IMR-90 (cell line): ENCODE measurements around the gene GLYAT. TPM values are rescaled to one million over a fixed set of nuclear protein-coding genes. Genes with fewer than 3 reads are reported as not detected.

Experiments
- ATAC-seq: fragments of 200-7000 bp; cut with Tn5 transposase; 2 replicates; pipeline ENCODE4 v1.9.1; 2020; ENCODE audit warnings: low read depth, mild to moderate bottlenecking, moderate library complexity
- BruUV-seq: library from RNA; stranded (reverse); fragments of 400-500 nt; replicated peaks from 2 replicates; lab custom pipeline; 2021; lab: Mats Ljungman, UMichigan
- CTCF ChIA-PET: fragments of 300-600 bp; formaldehyde crosslinking; extraction: SDS; loops from one replicate; lab custom pipeline; 2021; ENCODE audit warnings: antibody characterized with exemption; lab: Yijun Ruan, JAX
- POLR2A ChIA-PET: fragments of 300-600 bp; sonication (Branson Sonifier 250); formaldehyde crosslinking; loops from one replicate; lab custom pipeline; 2022; ENCODE audit warnings: antibody characterized with exemption; ENCODE audit not compliant: unreplicated experiment; lab: Charles Lee
- DNase-seq: peaks from one replicate; pipeline ENCODE4 v3.0.0; 2013
- H2AFZ ChIP-seq: replicated peaks from 2 replicates; pipeline ENCODE3; 2013; ENCODE audit warnings: low read length, mild to moderate bottlenecking; ENCODE audit not compliant: poor library complexity
- H2AK5ac ChIP-seq: 2 replicates; pipeline ENCODE4 v1.6.1; 2013; ENCODE audit warnings: low read depth, low read length, inconsistent platforms
- H2AK9ac ChIP-seq: replicated peaks from 2 replicates; pipeline ENCODE3; 2013; ENCODE audit warnings: mild to moderate bottlenecking, low read depth, low read length, moderate library complexity; ENCODE audit not compliant: poor library complexity
- H2BK120ac ChIP-seq: 2 replicates; pipeline ENCODE4 v1.6.1; 2013; ENCODE audit warnings: low read depth, low read length, inconsistent platforms
- H2BK15ac ChIP-seq: 3 replicates; pipeline ENCODE4 v1.6.1; 2013; ENCODE audit warnings: low read depth, low read length, inconsistent platforms
- H2BK20ac ChIP-seq: 2 replicates; pipeline ENCODE4 v1.6.1; 2013; ENCODE audit warnings: low read depth, mild to moderate bottlenecking, inconsistent platforms, low read length, moderate library complexity
- H2BK5ac ChIP-seq: 2 replicates; pipeline ENCODE4 v1.6.1; 2013; ENCODE audit warnings: mild to moderate bottlenecking, low read depth, low read length, inconsistent platforms; ENCODE audit not compliant: poor library complexity, severe bottlenecking
- H3K14ac ChIP-seq: replicated peaks from 2 replicates; pipeline ENCODE4 v1.6.1; 2013; ENCODE audit warnings: low read depth, low read length, inconsistent platforms
- H3K18ac ChIP-seq: 2 replicates; pipeline ENCODE4 v1.6.1; 2013; ENCODE audit warnings: low read depth, low read length, control low read depth
- H3K23ac ChIP-seq: 2 replicates; pipeline ENCODE4 v1.6.1; 2013; ENCODE audit warnings: low read depth, low read length, inconsistent platforms
- H3K27ac ChIP-seq: 2 replicates; pipeline ENCODE4 v1.5.1; 2013; ENCODE audit warnings: mild to moderate bottlenecking, control low read depth, low read length; ENCODE audit not compliant: insufficient read depth
- H3K27me3 ChIP-seq: 2 replicates; pipeline ENCODE4 v1.6.1; 2013; ENCODE audit warnings: low read length; ENCODE audit not compliant: control insufficient read depth, insufficient read depth
- H3K36me3 ChIP-seq: 2 replicates; pipeline ENCODE4 v1.6.1; 2013; ENCODE audit warnings: low read length, mixed read lengths; ENCODE audit not compliant: control insufficient read depth, insufficient read depth
- H3K4ac ChIP-seq: 2 replicates; pipeline ENCODE4 v1.6.1; 2013; ENCODE audit warnings: low read depth, low read length, inconsistent platforms
- H3K4me1 ChIP-seq: 2 replicates; pipeline ENCODE4 v1.6.1; 2013; ENCODE audit warnings: low read length, mixed read lengths; ENCODE audit not compliant: control insufficient read depth, insufficient read depth
- H3K4me2 ChIP-seq: 2 replicates; pipeline ENCODE4 v1.6.1; 2013; ENCODE audit warnings: low read depth, mild to moderate bottlenecking, control low read depth, low read length, moderate library complexity
- H3K4me3 ChIP-seq: 2 replicates; pipeline ENCODE4 v1.5.1; 2013; ENCODE audit warnings: low read depth, mild to moderate bottlenecking, control low read depth, low read length, moderate library complexity; ENCODE audit not compliant: insufficient read depth
- H3K56ac ChIP-seq: 2 replicates; pipeline ENCODE4 v1.6.1; 2013; ENCODE audit warnings: low read length, inconsistent platforms; ENCODE audit not compliant: insufficient read depth; ENCODE audit errors: extremely low read depth
- H3K79me1 ChIP-seq, 2 experiments: 2 replicates each; pipeline ENCODE4 v1.6.1; 2013; ENCODE audit warnings: low read length in 2 of 2, inconsistent platforms in 1 of 2, low read depth in 1 of 2
- H3K9ac ChIP-seq: 2 replicates; pipeline ENCODE4 v1.6.1; 2013; ENCODE audit warnings: low read depth, low read length, control low read depth
- H3K9me1 ChIP-seq: 2 replicates; pipeline ENCODE4 v1.6.1; 2013; ENCODE audit warnings: low read length, inconsistent platforms; ENCODE audit not compliant: insufficient read depth
- H3K9me3 ChIP-seq: 2 replicates; pipeline ENCODE4 v1.6.1; 2013; ENCODE audit warnings: low read length; ENCODE audit not compliant: control insufficient read depth, insufficient read depth
- H4K20me1 ChIP-seq: 2 replicates; pipeline ENCODE4 v1.6.1; 2013; ENCODE audit warnings: low read length, inconsistent platforms; ENCODE audit not compliant: insufficient read depth
- H4K5ac ChIP-seq: 2 replicates; pipeline ENCODE4 v1.6.1; 2013; ENCODE audit warnings: mild to moderate bottlenecking, low read depth, low read length, control low read depth
- H4K8ac ChIP-seq, 2 experiments: 2 replicates each; pipeline ENCODE4 v1.6.1; 2013; ENCODE audit warnings: low read depth in 2 of 2, low read length in 2 of 2, control low read depth in 1 of 2, inconsistent platforms in 1 of 2
- H4K91ac ChIP-seq: 2 replicates; pipeline ENCODE4 v1.6.1; 2013; ENCODE audit warnings: low read depth, low read length, inconsistent platforms; ENCODE audit not compliant: insufficient read depth
- BHLHE40 ChIP-seq: fragments of 150-350 bp; IDR thresholded peaks from 2 replicates; pipeline ENCODE4 v1.6.1; 2016; ENCODE audit warnings: mild to moderate bottlenecking, low read depth, low read length
- CEBPB ChIP-seq: IDR thresholded peaks from 2 replicates; pipeline ENCODE4 v1.6.1; 2012; ENCODE audit warnings: low read depth, low read length, improper control_type of control experiment
- CHD1 ChIP-seq: IDR thresholded peaks from 2 replicates; pipeline ENCODE4 v1.6.1; 2012; ENCODE audit warnings: low read depth, low read length, improper control_type of control experiment
- FOS ChIP-seq: fragments of 150-350 bp; IDR thresholded peaks from 2 replicates; pipeline ENCODE4 v1.6.1; 2016; ENCODE audit warnings: low read depth, low read length
- MAFK ChIP-seq: IDR thresholded peaks from 2 replicates; pipeline ENCODE4 v1.6.1; 2012; ENCODE audit warnings: low read depth, low read length, improper control_type of control experiment
- MAZ ChIP-seq: IDR thresholded peaks from 2 replicates; pipeline ENCODE4 v1.6.1; 2012; ENCODE audit warnings: low read depth, mild to moderate bottlenecking, low read length, improper control_type of control experiment, moderate library complexity, borderline replicate concordance
- MXI1 ChIP-seq: IDR thresholded peaks from 2 replicates; pipeline ENCODE4 v1.6.1; 2012; ENCODE audit warnings: low read depth, mild to moderate bottlenecking, low read length, moderate library complexity, borderline replicate concordance
- NFE2L2 ChIP-seq: fragments of 150-350 bp; IDR thresholded peaks from 2 replicates; pipeline ENCODE4 v1.6.1; 2016; ENCODE audit warnings: low read depth, mild to moderate bottlenecking, low read length
- POLR2A ChIP-seq: IDR thresholded peaks from 2 replicates; pipeline ENCODE4 v1.6.1; 2012; ENCODE audit warnings: mild to moderate bottlenecking, low read depth, low read length
- RAD21 ChIP-seq: IDR thresholded peaks from 2 replicates; pipeline ENCODE4 v1.6.1; 2012; ENCODE audit warnings: low read length, improper control_type of control experiment
- RCOR1 ChIP-seq: IDR thresholded peaks from 2 replicates; pipeline ENCODE4 v1.6.1; 2012; ENCODE audit warnings: mild to moderate bottlenecking, low read length, improper control_type of control experiment; ENCODE audit not compliant: insufficient replicate concordance
- RFX5 ChIP-seq: IDR thresholded peaks from 2 replicates; pipeline ENCODE4 v1.8.0; 2012; ENCODE audit warnings: low read depth, mild to moderate bottlenecking, low read length, moderate library complexity
- SMC3 ChIP-seq: fragments of 150-350 bp; IDR thresholded peaks from 2 replicates; pipeline ENCODE4 v1.6.1; 2016; ENCODE audit warnings: low read depth, mild to moderate bottlenecking, antibody characterized with exemption, low read length, moderate library complexity
- USF2 ChIP-seq: fragments of 150-350 bp; IDR thresholded peaks from 2 replicates; pipeline ENCODE4 v1.6.1; 2017; ENCODE audit warnings: mild to moderate bottlenecking, antibody characterized with exemption, low read length, low read depth
- WGBS, 2 experiments: methylation state at CpG; one replicate each; pipeline versions ENCODE4 v1.1.5 to v1.1.7; 2013; ENCODE audit warnings: missing lambda C conversion rate in 2 of 2; ENCODE audit not compliant: insufficient read length in 1 of 2; ENCODE audit errors: extremely low coverage in 2 of 2; 5-methylcytosine and 5-hydroxymethylcytosine counted together
- dilution Hi-C: fragments of 300-500 bp; cut with HindIII; formaldehyde crosslinking; loops from one replicate; pipeline ENCODE4 v1.14.3; 2018; ENCODE audit warnings: low sequenced_read_pairs; ENCODE audit not compliant: unreplicated experiment
- in situ Hi-C: fragments of 300-500 bp; cut with MboI; formaldehyde crosslinking; loops from 3 replicates; pipeline ENCODE4 v1.14.3; 2019; ENCODE audit warnings: low sequenced_read_pairs, inconsistent platforms, mixed read lengths
- intact Hi-C: fragments of 100-400 bp; cut with micrococcal nuclease; formaldehyde crosslinking; loops from 2 replicates; pipeline ENCODE4 v1.10.0; 2022
- polyA plus RNA-seq, 3 experiments: library from polyadenylated mRNA; depleted of rRNA; stranded (reverse); fragments of >200 nt; gene quantifications; 2 replicates each; pipeline ENCODE4 v1.2.3, GENCODE V29; 2012; ENCODE audit warnings: low replicate concordance in 1 of 3
- total RNA-seq: library from RNA; depleted of rRNA; stranded (reverse); fragments of >200 nt; gene quantifications from 2 replicates; pipeline ENCODE4 v1.2.3, GENCODE V29; 2012
- TF ChIP-seq, protein P1 (sequence below): conservative IDR thresholded peaks from 2 replicates; pipeline ENCODE4 v1.5.1; 2012; ENCODE audit warnings: mild to moderate bottlenecking, low read depth, low read length, improper control_type of control experiment
- TF ChIP-seq, protein P2 (sequence below): fragments of 150-350 bp; IDR thresholded peaks from 2 replicates; pipeline ENCODE4 v1.6.1; 2016; ENCODE audit warnings: low read depth, mild to moderate bottlenecking, low read length, moderate library complexity, borderline replicate concordance

Gene GLYAT
- total and polyA plus RNA-seq, 2 of the 4 experiments (the other 2 are of a cell fraction): not detected

GRCh38 chr11:58674609-58675008, 57.1 kb downstream of the GLYAT start:
- H3K9ac ChIP-seq: no peak overlapping the region
- no peak overlapping the region for H2AK5ac ChIP-seq
- no peak overlapping the region for H2BK20ac ChIP-seq
- H4K91ac ChIP-seq: no peak overlapping the region
- no peaks in the 10 kb centered on the region for H4K20me1 ChIP-seq
- no peak overlapping the region for H3K4me3 ChIP-seq
- H3K36me3 ChIP-seq: no peaks in the 10 kb centered on the region
- no peak overlapping the region for H3K27ac ChIP-seq
- no peak overlapping the region for H3K4ac ChIP-seq
- dilution Hi-C loops (no loop called here), intact Hi-C loops (loop anchor here (1.0 to 5.0 kb wide), 3 partner anchors 97 to 483 kb away; no protein-coding TSS in a partner anchor), in situ Hi-C loops (loop anchor here (5.0 kb wide), 1 partner anchor 102 kb away; no protein-coding TSS in a partner anchor)
- ChIA-PET CTCF (no interaction called here), POLR2A (no interaction called here)
- no peak overlapping the region for H3K56ac ChIP-seq
- no peak overlapping the region for H4K5ac ChIP-seq
- no TSS peak for BruUV-seq
- no peak overlapping the region for H3K18ac ChIP-seq
- no peak overlapping the region for H2BK120ac ChIP-seq
- no peaks in the 10 kb centered on the region for H3K9me1 ChIP-seq
- TF ChIP-seq MXI1 (no peak), MAZ (no peak), CEBPB (no peak), FOS (no peak), POLR2A (no peak), MAFK (no peak), CHD1 (no peak), RAD21 (no peak), USF2 (no peak), NFE2L2 (no peak), RFX5 (no peak), BHLHE40 (no peak), RCOR1 (no peak), SMC3 (no peak)
- TF ChIP-seq, protein P1, sequence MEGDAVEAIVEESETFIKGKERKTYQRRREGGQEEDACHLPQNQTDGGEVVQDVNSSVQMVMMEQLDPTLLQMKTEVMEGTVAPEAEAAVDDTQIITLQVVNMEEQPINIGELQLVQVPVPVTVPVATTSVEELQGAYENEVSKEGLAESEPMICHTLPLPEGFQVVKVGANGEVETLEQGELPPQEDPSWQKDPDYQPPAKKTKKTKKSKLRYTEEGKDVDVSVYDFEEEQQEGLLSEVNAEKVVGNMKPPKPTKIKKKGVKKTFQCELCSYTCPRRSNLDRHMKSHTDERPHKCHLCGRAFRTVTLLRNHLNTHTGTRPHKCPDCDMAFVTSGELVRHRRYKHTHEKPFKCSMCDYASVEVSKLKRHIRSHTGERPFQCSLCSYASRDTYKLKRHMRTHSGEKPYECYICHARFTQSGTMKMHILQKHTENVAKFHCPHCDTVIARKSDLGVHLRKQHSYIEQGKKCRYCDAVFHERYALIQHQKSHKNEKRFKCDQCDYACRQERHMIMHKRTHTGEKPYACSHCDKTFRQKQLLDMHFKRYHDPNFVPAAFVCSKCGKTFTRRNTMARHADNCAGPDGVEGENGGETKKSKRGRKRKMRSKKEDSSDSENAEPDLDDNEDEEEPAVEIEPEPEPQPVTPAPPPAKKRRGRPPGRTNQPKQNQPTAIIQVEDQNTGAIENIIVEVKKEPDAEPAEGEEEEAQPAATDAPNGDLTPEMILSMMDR: no peak
- TF ChIP-seq, protein P2, sequence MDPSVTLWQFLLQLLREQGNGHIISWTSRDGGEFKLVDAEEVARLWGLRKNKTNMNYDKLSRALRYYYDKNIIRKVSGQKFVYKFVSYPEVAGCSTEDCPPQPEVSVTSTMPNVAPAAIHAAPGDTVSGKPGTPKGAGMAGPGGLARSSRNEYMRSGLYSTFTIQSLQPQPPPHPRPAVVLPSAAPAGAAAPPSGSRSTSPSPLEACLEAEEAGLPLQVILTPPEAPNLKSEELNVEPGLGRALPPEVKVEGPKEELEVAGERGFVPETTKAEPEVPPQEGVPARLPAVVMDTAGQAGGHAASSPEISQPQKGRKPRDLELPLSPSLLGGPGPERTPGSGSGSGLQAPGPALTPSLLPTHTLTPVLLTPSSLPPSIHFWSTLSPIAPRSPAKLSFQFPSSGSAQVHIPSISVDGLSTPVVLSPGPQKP: no peak
- no peak overlapping the region for H3K4me2 ChIP-seq
- WGBS, 2 experiments: 89% methylated on average over 5 of the region's 12 CpGs; no CpG with 5 or more reads in 1 of the 2 experiments
- H3K23ac ChIP-seq: no peak overlapping the region
- H3K9me3 ChIP-seq: no peaks in the 10 kb centered on the region
- ATAC-seq (no peak), DNase-seq (no peak)
- no peak overlapping the region for H3K14ac ChIP-seq
- H4K8ac ChIP-seq: no peak overlapping the region
- H2BK15ac ChIP-seq: no peak overlapping the region
- H2AFZ ChIP-seq: peak overlapping the region; percentile 32
- no peaks in the 10 kb centered on the region for H3K4me1 ChIP-seq
- H2AK9ac ChIP-seq: no peak overlapping the region
- peaks cover 2% of the 10 kb centered on the region for H3K27me3 ChIP-seq
- no peaks in the 10 kb centered on the region for H3K79me1 ChIP-seq
- no peak overlapping the region for H2BK5ac ChIP-seq
